Panc1 (cell line): Measurements from ENCODE around the gene GDF3. TPM values are rescaled to one million over a fixed set of nuclear protein-coding genes. Genes with fewer than 3 reads are reported as not detected.

Experiments used
- ATAC-seq: fragments of 200-7000 bp; cut with Tn5 transposase; 2 replicates; pipeline ENCODE4 v1.9.1; 2020; ENCODE audit warnings: mild to moderate bottlenecking, moderate library complexity
- BruUV-seq: library from RNA; stranded (reverse); fragments of 400-500 nt; replicated peaks from 2 replicates; lab custom pipeline; 2021; lab: Mats Ljungman, UMichigan
- CTCF ChIA-PET: fragments of 300-600 bp; sonication (Branson Sonifier 250); formaldehyde crosslinking; loops from one replicate; lab custom pipeline; 2022; ENCODE audit warnings: antibody characterized with exemption; lab: Charles Lee
- POLR2A ChIA-PET: fragments of 300-600 bp; sonication (Branson Sonifier 250); formaldehyde crosslinking; loops from one replicate; lab custom pipeline; 2022; ENCODE audit warnings: antibody characterized with exemption; lab: Charles Lee
- DNase-seq: peaks from one replicate; pipeline ENCODE4 v3.0.0-alpha.2; 2010; ENCODE audit warnings: low read depth, low spot score
- H3K27ac ChIP-seq: 2 replicates; pipeline ENCODE4 v1.5.1; 2011; ENCODE audit warnings: mild to moderate bottlenecking, low read length, inconsistent platforms
- H3K27me3 ChIP-seq: fragments of 200-500 bp; sonication (Bioruptor generic); 2 replicates; pipeline ENCODE4 v1.6.0; 2014; ENCODE audit warnings: low read length, inconsistent platforms; ENCODE audit not compliant: control insufficient read depth, insufficient read depth
- H3K36me3 ChIP-seq: fragments of 200-500 bp; sonication (Bioruptor generic); 2 replicates; pipeline ENCODE4 v1.5.1; 2014; ENCODE audit warnings: inconsistent platforms, mild to moderate bottlenecking, low read length, moderate library complexity; ENCODE audit not compliant: control insufficient read depth, insufficient read depth
- H3K4me1 ChIP-seq: 2 replicates; pipeline ENCODE4 v1.5.1; 2011; ENCODE audit warnings: inconsistent platforms, mild to moderate bottlenecking, low read length, moderate library complexity; ENCODE audit not compliant: control insufficient read depth, insufficient read depth
- H3K4me3 ChIP-seq, 2 experiments: 2 replicates each; pipeline ENCODE4 v1.5.1; 2011 to 2012; ENCODE audit warnings: low read depth in 2 of 2, low read length in 2 of 2, mild to moderate bottlenecking in 2 of 2, inconsistent platforms in 1 of 2, moderate library complexity in 1 of 2
- H3K9me3 ChIP-seq: fragments of 200-500 bp; sonication (Bioruptor generic); 2 replicates; pipeline ENCODE4 v1.5.1; 2014; ENCODE audit warnings: low read depth, mild to moderate bottlenecking, inconsistent platforms, low read length, moderate library complexity; ENCODE audit not compliant: control insufficient read depth, insufficient read depth
- POLR2AphosphoS5 ChIP-seq: IDR thresholded peaks from 2 replicates; pipeline ENCODE4 v1.6.1; 2012; ENCODE audit warnings: mild to moderate bottlenecking, low read depth, low read length, moderate library complexity
- SIN3A ChIP-seq: IDR thresholded peaks from 2 replicates; pipeline ENCODE4 v1.6.1; 2012; ENCODE audit warnings: low read depth, mild to moderate bottlenecking, low read length, moderate library complexity, borderline replicate concordance; ENCODE audit not compliant: insufficient read depth
- TCF7L2 ChIP-seq: IDR thresholded peaks from 2 replicates; pipeline ENCODE4 v1.6.1; 2011; ENCODE audit warnings: mild to moderate bottlenecking, low read depth, low read length, inconsistent platforms
- in situ Hi-C: cut with HindIII; loops from 2 replicates; pipeline ENCODE4 v1.10.0; 2016; ENCODE audit warnings: low sequenced_read_pairs, low pct_unique_long_range_greater_than_20kb
- intact Hi-C: fragments of 100-400 bp; cut with micrococcal nuclease; formaldehyde crosslinking; loops from one replicate; pipeline ENCODE4 v1.10.0; 2022; ENCODE audit not compliant: unreplicated experiment
- total RNA-seq: library from RNA; stranded (reverse); gene quantifications from one replicate; pipeline ENCODE4 v1.2.1, GENCODE V29; 2021; ENCODE audit not compliant: unreplicated experiment
- TF ChIP-seq, protein P1 (sequence below), 2 experiments: IDR thresholded peaks; 2 replicates each; pipeline ENCODE4 v1.6.1; 2011 to 2012; ENCODE audit warnings: low read depth in 2 of 2, control low read depth in 1 of 2, low read length in 1 of 2, mild to moderate bottlenecking in 1 of 2, moderate library complexity in 1 of 2; ENCODE audit not compliant: insufficient read depth in 1 of 2
- TF ChIP-seq, protein P2 (sequence below): fragments of 450-650 bp; IDR thresholded peaks from 2 replicates; pipeline ENCODE4 v1.5.1; 2017; ENCODE audit warnings: mild to moderate bottlenecking

Gene GDF3
- total RNA-seq, 1 experiment from 2014 or later = not detected

DNA sequence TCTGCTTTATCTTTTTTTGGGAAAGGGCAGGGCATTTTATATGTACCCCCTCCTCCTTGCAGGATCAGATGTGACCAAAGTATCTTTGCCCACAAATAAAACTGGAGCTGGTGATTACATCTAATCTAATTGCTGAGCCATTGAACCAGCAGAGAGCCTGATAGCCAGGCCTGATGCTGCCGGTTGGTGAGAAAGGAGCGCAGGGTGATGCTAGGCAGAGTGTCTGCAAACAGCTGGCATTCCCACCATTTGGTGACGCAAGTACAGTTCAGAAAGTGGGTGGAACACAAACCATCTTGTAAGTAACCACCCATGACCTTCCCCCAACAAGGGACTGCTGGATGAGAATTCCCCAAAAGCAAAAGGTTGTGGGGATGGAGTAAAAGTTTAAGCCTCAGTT is 28.4 kb upstream of the GDF3 start:
- Histone ChIP-seq H3K27me3 (no peaks in the 10 kb centered on the region), H3K4me1 (no peaks in the 10 kb centered on the region), H3K9me3 (no peaks in the 10 kb centered on the region), H3K36me3 (no peaks in the 10 kb centered on the region), H3K4me3 (no peak overlapping the region), H3K27ac (no peak overlapping the region)
- ChIA-PET CTCF (no interaction called here), POLR2A (no interaction called here)
- ATAC-seq (no peak), DNase-seq (no peak)
- intact Hi-C loops = no loop called here
- in situ Hi-C loops = no loop called here
- BruUV-seq = no TSS peak
- TF ChIP-seq, protein P1, sequence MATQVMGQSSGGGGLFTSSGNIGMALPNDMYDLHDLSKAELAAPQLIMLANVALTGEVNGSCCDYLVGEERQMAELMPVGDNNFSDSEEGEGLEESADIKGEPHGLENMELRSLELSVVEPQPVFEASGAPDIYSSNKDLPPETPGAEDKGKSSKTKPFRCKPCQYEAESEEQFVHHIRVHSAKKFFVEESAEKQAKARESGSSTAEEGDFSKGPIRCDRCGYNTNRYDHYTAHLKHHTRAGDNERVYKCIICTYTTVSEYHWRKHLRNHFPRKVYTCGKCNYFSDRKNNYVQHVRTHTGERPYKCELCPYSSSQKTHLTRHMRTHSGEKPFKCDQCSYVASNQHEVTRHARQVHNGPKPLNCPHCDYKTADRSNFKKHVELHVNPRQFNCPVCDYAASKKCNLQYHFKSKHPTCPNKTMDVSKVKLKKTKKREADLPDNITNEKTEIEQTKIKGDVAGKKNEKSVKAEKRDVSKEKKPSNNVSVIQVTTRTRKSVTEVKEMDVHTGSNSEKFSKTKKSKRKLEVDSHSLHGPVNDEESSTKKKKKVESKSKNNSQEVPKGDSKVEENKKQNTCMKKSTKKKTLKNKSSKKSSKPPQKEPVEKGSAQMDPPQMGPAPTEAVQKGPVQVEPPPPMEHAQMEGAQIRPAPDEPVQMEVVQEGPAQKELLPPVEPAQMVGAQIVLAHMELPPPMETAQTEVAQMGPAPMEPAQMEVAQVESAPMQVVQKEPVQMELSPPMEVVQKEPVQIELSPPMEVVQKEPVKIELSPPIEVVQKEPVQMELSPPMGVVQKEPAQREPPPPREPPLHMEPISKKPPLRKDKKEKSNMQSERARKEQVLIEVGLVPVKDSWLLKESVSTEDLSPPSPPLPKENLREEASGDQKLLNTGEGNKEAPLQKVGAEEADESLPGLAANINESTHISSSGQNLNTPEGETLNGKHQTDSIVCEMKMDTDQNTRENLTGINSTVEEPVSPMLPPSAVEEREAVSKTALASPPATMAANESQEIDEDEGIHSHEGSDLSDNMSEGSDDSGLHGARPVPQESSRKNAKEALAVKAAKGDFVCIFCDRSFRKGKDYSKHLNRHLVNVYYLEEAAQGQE (IDR thresholded peaks at IDR 0.05; ENCODE audit: insufficient read depth in 1 of 2, low read depth in 2 of 2, low read length in 1 of 2) = no peak
- TF ChIP-seq, protein P2, sequence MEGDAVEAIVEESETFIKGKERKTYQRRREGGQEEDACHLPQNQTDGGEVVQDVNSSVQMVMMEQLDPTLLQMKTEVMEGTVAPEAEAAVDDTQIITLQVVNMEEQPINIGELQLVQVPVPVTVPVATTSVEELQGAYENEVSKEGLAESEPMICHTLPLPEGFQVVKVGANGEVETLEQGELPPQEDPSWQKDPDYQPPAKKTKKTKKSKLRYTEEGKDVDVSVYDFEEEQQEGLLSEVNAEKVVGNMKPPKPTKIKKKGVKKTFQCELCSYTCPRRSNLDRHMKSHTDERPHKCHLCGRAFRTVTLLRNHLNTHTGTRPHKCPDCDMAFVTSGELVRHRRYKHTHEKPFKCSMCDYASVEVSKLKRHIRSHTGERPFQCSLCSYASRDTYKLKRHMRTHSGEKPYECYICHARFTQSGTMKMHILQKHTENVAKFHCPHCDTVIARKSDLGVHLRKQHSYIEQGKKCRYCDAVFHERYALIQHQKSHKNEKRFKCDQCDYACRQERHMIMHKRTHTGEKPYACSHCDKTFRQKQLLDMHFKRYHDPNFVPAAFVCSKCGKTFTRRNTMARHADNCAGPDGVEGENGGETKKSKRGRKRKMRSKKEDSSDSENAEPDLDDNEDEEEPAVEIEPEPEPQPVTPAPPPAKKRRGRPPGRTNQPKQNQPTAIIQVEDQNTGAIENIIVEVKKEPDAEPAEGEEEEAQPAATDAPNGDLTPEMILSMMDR = no peak
- TF ChIP-seq POLR2AphosphoS5 = no peak
- no peak for TF ChIP-seq SIN3A
- no peak for TF ChIP-seq TCF7L2

DNA sequence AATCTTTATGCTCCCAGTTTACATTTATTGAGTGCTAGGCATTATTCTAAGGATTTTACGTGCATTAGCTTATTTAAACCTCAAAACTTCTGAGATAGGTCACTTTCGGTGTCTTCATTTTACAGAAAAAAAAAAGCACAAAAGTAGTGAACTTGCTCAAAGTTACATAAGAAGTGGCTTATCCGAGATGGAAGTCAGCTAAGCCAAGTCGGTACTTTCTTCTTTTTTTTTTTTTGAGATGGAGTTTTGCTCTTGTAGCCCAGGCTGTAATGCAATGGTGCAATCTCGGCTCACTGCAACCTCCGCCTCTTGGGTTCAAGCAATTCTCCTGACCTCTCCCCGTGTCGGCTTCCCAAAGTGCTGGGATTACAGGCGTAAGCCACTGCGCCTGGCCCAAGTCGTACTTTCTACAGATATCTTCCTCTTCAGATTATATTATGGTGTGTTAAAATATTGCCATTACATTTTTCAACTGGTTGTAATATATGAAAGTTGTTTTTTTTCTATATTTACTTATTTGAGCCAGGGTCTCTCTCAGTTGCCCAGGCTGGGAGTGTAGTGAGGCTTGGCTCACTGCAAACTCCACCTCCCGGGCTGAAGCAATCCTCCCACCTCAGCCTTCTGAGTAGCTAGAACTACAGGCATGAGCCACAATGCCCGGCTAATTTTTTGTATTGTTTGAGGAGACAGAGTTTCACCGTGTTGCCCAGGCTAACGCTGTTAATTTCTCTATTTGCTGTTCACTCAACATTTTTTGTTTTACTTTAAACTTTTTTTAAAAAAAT is 24.6 kb upstream of the GDF3 start:
- no peak for TF ChIP-seq SIN3A
- TF ChIP-seq POLR2AphosphoS5 = no peak
- TF ChIP-seq, protein P2 = no peak
- no peak for TF ChIP-seq TCF7L2
- TF ChIP-seq, protein P1 (IDR thresholded peaks at IDR 0.05; ENCODE audit: insufficient read depth in 1 of 2, low read depth in 2 of 2, low read length in 1 of 2) = no peak
- in situ Hi-C loops (no loop called here), intact Hi-C loops (no loop called here)
- ATAC-seq = no peak
- CTCF ChIA-PET = interaction anchor here (0.6 kb wide), 1 partner anchor 77 kb away, joined by 3 read pairs; no protein-coding TSS in a partner anchor
- Histone ChIP-seq H3K36me3 (no peaks in the 10 kb centered on the region), H3K4me1 (no peaks in the 10 kb centered on the region), H3K27me3 (no peaks in the 10 kb centered on the region), H3K4me3 (no peak overlapping the region), H3K9me3 (no peaks in the 10 kb centered on the region), H3K27ac (no peak overlapping the region)
- no peak for DNase-seq
- BruUV-seq = no TSS peak
- POLR2A ChIA-PET = no interaction called here
